KOPT-K1 (cell line): ENCODE measurements around the gene GALNT18.

Source experiments
- H3K27ac ChIP-seq: fragments of 200-600 bp; sonication (generic); 2 replicates; pipeline ENCODE4 v1.5.1; 2016; ENCODE audit warnings: antibody characterized with exemption, mild to moderate bottlenecking, low read depth, low read length; ENCODE audit not compliant: poor library complexity, severe bottlenecking
- H3K36me3 ChIP-seq: fragments of 200-600 bp; sonication (generic); 2 replicates; pipeline ENCODE4 v1.5.1; 2017; ENCODE audit warnings: antibody characterized with exemption, mild to moderate bottlenecking, low read length, moderate library complexity; ENCODE audit not compliant: insufficient read depth
- H3K9me3 ChIP-seq: fragments of 200-600 bp; sonication (generic); 2 replicates; pipeline ENCODE4 v1.5.1; 2017; ENCODE audit warnings: antibody characterized with exemption, low read length, mild to moderate bottlenecking; ENCODE audit not compliant: insufficient read depth, poor library complexity, severe bottlenecking

GALNT18 gene

GRCh38 chr11:11435635-11436034 is 186.2 kb downstream of the GALNT18 start:
- Histone ChIP-seq H3K27ac (no peak overlapping the region), H3K9me3 (no peaks in the 10 kb centered on the region), H3K36me3 (no peaks in the 10 kb centered on the region)

- no peaks in the 10 kb centered on the region for H3K9me3 ChIP-seq
- H3K27ac ChIP-seq, result no peak overlapping the region
- no peaks in the 10 kb centered on the region for H3K36me3 ChIP-seq
Measured at GRCh38 chr11:11433960-11434359, 187.8 kb downstream of the GALNT18 start.

DNA sequence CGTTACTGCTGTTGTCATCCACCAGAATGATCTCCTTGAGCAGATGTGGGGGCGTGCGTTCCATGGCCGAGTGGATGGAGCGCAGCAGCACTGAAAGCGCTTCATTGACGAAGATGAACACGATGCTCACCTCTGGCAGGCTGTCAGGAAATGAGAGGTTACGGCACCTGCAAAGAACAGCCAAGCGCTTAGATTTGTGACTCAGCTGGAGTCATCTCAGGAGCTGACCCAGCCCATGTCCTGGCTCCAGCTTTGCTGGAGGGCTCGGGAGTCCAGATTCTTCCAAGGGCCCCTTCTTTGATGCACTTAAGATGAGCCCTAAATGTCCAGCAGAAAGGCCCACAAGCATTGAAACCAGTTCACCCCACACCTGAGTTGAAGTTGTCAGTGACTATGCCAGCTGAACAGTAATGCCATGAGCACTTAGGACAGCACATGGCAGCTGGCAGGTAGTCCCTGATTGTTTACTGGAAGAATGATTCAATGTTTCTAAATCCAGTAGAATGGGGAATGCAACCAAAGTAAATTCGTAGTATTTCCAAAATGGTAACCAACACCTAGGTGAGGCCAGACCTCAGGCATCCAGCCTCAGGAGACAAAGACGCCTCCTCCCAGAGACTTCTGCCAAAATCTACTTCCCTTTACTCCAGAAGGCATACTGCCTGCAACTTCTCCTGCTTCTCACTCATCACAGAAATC is 189.0 kb downstream of the GALNT18 start:
- H3K36me3 ChIP-seq, result no peaks in the 10 kb centered on the region
- no peaks in the 10 kb centered on the region for H3K9me3 ChIP-seq
- H3K27ac ChIP-seq, result no peak overlapping the region

GRCh38 chr11:11430431-11430830 is 191.4 kb downstream of the GALNT18 start:
- Histone ChIP-seq H3K9me3 (no peaks in the 10 kb centered on the region), H3K27ac (no peak overlapping the region), H3K36me3 (no peaks in the 10 kb centered on the region)

DNA sequence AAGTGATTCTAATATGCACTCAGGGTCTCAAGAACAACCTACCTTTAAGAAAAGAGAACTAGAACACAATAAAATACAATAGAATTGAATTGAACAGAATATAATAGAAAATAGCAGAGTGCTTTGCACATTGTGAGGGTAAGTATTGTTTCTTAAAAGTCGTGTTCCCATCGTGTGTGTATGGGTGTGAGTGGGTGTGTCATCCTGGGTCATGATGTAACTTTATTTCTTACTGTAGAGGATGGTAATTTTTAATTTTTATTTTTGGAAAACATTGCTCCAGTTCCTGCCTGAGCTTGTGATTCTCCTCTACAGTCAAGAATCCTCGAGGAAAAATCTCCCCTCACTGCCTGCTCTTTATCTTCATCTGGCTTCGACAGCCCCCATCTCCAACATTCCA is 193.1 kb downstream of the GALNT18 start:
- no peaks in the 10 kb centered on the region for H3K36me3 ChIP-seq
- H3K9me3 ChIP-seq, result no peaks in the 10 kb centered on the region
- H3K27ac ChIP-seq, result no peak overlapping the region

- H3K9me3 ChIP-seq, result no peaks in the 10 kb centered on the region
- no peaks in the 10 kb centered on the region for H3K36me3 ChIP-seq
- H3K27ac ChIP-seq, result no peak overlapping the region
Measured at GRCh38 chr11:11427542-11427941, 194.3 kb downstream of the GALNT18 start.

DNA sequence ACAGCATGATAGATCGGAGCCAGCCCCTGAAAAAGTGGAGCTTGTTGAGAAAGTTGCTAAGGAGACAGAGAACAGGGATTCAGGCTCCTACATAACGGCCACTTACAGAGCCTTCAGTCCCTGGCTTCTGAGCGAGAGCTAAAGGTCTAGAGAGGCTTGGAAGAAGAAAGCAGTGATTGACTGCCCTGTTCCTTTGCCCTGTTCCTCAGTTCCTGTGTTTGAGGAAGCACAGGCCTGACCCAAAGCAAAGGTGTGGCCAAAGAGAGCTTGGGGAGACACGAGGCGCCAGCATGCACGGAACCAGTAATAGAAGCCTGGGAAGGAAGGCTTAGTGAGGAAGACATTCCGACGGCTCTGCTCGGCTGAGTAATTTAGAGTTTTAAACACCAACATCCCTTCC is 194.7 kb downstream of the GALNT18 start:
- H3K27ac ChIP-seq, result no peak overlapping the region
- H3K9me3 ChIP-seq, result no peaks in the 10 kb centered on the region
- H3K36me3 ChIP-seq, result no peaks in the 10 kb centered on the region

DNA sequence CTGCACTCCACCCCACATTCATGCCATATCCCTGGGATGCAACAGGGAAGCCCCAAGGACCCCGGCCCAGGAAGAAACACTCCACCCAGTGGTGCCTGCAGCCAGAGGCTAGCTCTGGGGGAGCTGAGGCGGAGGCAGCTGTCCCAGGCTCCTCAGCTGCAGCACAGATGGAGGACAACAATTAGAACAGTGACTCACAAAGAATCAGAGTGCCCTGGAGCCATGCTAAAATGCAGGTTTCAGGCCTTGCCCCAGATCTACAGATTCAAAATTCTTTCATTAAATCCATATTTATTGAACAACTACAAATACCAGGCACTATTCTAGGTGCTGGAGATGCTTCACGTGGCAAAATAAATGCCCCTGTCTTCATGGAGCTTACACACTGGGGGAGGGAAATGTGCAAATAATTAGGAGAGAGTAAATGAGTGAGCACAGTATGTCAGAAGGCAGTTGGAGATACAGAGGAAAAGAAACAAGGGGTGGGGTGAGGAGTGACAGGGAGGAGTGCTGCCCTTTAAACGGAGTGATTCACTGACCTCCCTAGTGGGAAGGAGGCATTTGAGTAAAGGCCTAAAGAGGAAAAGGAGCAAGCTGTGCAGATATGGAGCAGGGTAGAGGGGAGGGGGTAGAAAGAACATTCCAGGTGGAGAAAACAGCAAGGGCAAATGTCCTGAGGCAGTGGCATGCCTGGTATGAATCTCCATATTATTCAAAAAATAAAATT is 195.4 kb downstream of the GALNT18 start:
- H3K27ac ChIP-seq, result no peak overlapping the region

GRCh38 chr11:11425806-11426205 is 196.0 kb downstream of the GALNT18 start:
- no peaks in the 10 kb centered on the region for H3K9me3 ChIP-seq
- no peaks in the 10 kb centered on the region for H3K36me3 ChIP-seq
- H3K27ac ChIP-seq, result no peak overlapping the region

More for the DNA sequence above, 195.4 kb downstream of the GALNT18 start:
- no peaks in the 10 kb centered on the region for H3K36me3 ChIP-seq
- H3K9me3 ChIP-seq, result no peaks in the 10 kb centered on the region

GRCh38 chr11:11424688-11425087 is 197.1 kb downstream of the GALNT18 start:
- H3K9me3 ChIP-seq, result no peaks in the 10 kb centered on the region
- no peaks in the 10 kb centered on the region for H3K36me3 ChIP-seq
- no peak overlapping the region for H3K27ac ChIP-seq

DNA sequence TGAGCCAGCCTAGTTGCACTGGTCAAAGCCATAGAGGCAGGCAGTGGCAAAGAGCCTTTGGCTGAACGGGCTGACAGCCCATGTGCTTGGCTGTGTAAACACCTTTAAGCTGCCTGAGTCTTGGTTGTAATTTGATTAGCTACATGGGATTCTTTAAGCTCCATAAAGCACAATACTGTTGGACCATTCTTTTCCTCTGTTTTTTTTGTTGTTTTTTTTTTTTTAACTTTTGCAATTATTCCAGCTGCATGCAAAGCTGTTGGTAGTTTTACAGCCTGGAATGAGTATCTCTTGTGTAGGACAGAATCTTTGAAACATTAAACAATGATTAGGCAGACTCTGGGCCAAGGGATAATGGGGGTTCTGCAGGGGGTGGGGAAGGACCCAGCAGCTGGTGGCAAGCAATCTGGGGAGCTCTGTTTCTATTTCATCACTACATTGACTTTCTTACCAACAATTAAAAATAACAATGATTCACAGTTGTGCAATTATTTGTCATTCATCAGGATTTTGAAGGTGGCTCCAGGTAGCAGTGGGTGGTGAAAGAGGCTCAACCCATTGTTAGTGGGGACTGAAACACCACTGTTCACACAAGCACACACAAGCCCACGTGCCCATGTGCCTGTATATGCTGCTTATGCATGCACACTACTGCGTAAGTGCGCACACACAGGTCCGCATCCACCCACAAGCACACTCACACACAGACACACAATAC is 199.2 kb downstream of the GALNT18 start:
- Histone ChIP-seq H3K27ac (no peak overlapping the region), H3K9me3 (no peaks in the 10 kb centered on the region)

DNA sequence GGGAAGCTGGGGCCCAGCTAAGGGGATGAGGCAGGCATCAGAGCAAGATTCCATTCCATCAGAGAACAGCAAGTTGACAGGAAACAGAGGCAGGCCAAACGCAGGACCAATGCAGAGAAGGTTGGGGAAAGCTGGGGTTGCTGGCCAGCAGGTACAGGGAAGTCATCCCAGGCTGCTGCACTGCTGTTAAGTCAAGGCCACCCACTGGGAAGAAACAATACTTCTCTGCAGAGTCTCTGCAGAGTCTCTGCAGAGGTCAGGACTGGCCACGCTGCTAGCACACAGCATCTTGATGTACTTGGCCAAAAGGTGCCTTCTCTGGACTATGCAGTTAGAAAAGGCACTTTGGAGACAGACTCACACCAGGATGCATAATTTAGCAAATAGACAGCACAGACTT is 200.3 kb downstream of the GALNT18 start:
- H3K27ac ChIP-seq, result no peak overlapping the region
- H3K36me3 ChIP-seq, result no peaks in the 10 kb centered on the region
- H3K9me3 ChIP-seq, result no peaks in the 10 kb centered on the region

More for the DNA sequence above, 199.2 kb downstream of the GALNT18 start:
- H3K36me3 ChIP-seq, result no peaks in the 10 kb centered on the region

DNA sequence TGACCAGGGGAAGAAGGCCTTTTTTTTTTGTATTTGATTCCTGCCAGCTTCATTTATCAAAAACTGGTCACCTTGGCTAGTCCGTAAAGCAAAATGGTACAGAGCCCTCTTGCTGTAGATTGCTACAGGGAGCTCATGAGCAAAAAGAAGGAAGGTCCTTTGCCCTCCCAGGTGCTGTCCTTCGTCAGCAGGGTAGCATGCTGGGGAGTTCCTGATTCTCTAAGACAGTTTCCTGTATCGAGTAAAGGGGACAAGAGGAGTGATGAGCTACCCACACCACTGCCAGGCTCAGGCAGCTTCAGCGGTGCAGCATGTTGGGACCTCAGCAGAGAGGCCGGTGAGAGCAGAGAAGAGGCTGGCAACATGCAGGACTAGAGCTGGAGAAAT is 200.9 kb downstream of the GALNT18 start:
- Histone ChIP-seq H3K9me3 (no peaks in the 10 kb centered on the region), H3K27ac (no peak overlapping the region)

GRCh38 chr11:11420191-11420898 is 201.5 kb downstream of the GALNT18 start:
- H3K36me3 ChIP-seq, result no peaks in the 10 kb centered on the region
- H3K9me3 ChIP-seq, result no peaks in the 10 kb centered on the region
- no peak overlapping the region for H3K27ac ChIP-seq

More for the DNA sequence above, 200.9 kb downstream of the GALNT18 start:
- H3K36me3 ChIP-seq, result no peaks in the 10 kb centered on the region

- Histone ChIP-seq H3K9me3 (no peaks in the 10 kb centered on the region), H3K36me3 (no peaks in the 10 kb centered on the region), H3K27ac (no peak overlapping the region)
Measured at GRCh38 chr11:11419747-11420146, 202.1 kb downstream of the GALNT18 start.
